OCI-LY7 (cell line): ENCODE data around the gene KCTD3. TPM values are rescaled to one million over a fixed set of nuclear protein-coding genes. Genes with fewer than 3 reads are reported as not detected.

ENCODE experiments used
- BruUV-seq: library from RNA; stranded (reverse); fragments of 400-500 nt; replicated peaks from 2 replicates; lab custom pipeline; 2021; lab: Mats Ljungman, UMichigan
- CTCF ChIA-PET: fragments of 300-600 bp; sonication (Branson Sonifier 250); formaldehyde crosslinking; loops from one replicate; lab custom pipeline; 2022; ENCODE audit warnings: antibody characterized with exemption; ENCODE audit not compliant: unreplicated experiment; lab: Charles Lee
- POLR2A ChIA-PET: fragments of 300-600 bp; sonication (Branson Sonifier 250); formaldehyde crosslinking; loops from one replicate; lab custom pipeline; 2022; ENCODE audit warnings: antibody characterized with exemption; lab: Charles Lee
- DNase-seq: peaks from one replicate; pipeline ENCODE4 v3.0.0-alpha.2; 2015; ENCODE audit warnings: low spot score
- H2AFZ ChIP-seq: fragments of 200-600 bp; sonication (generic), shearing (Covaris generic); 2 replicates; pipeline ENCODE4 v1.6.1; 2014; ENCODE audit warnings: mild to moderate bottlenecking, antibody characterized with exemption, low read length, moderate library complexity
- H3K27ac ChIP-seq: fragments of 200-600 bp; sonication (generic); 2 replicates; pipeline ENCODE4 v1.5.1; 2014; ENCODE audit warnings: mixed run types, low read depth, mild to moderate bottlenecking, moderate library complexity, low read length, inconsistent platforms; ENCODE audit not compliant: poor library complexity, severe bottlenecking
- H3K36me3 ChIP-seq: fragments of 200-600 bp; sonication (generic); 2 replicates; pipeline ENCODE4 v1.6.1; 2014; ENCODE audit warnings: mild to moderate bottlenecking, antibody characterized with exemption, low read length, moderate library complexity, mixed read lengths; ENCODE audit not compliant: insufficient read depth
- H3K4me1 ChIP-seq: fragments of 200-600 bp; sonication (generic); 2 replicates; pipeline ENCODE4 v1.5.1; 2014; ENCODE audit warnings: mild to moderate bottlenecking, low read length; ENCODE audit not compliant: insufficient read depth, poor library complexity, severe bottlenecking
- H3K4me2 ChIP-seq: fragments of 200-600 bp; sonication (generic); 2 replicates; pipeline ENCODE4 v1.6.1; 2014; ENCODE audit warnings: mild to moderate bottlenecking, low read length
- H3K4me3 ChIP-seq: fragments of 200-600 bp; sonication (generic); 2 replicates; pipeline ENCODE4 v1.5.1; 2014; ENCODE audit warnings: mild to moderate bottlenecking, low read depth, low read length; ENCODE audit not compliant: poor library complexity, severe bottlenecking
- H3K79me2 ChIP-seq: fragments of 200-600 bp; sonication (generic); 2 replicates; pipeline ENCODE4 v1.6.1; 2016; ENCODE audit warnings: low read depth, mild to moderate bottlenecking, low read length, moderate library complexity, mixed read lengths; ENCODE audit not compliant: insufficient read depth
- H3K9me2 ChIP-seq: fragments of 200-600 bp; sonication (generic); 2 replicates; pipeline ENCODE4 v1.6.1; 2016; ENCODE audit warnings: mild to moderate bottlenecking, low read length, mixed read lengths; ENCODE audit not compliant: insufficient read depth
- H3K9me3 ChIP-seq: fragments of 200-600 bp; sonication (generic); 2 replicates; pipeline ENCODE4 v1.6.1; 2014; ENCODE audit warnings: mild to moderate bottlenecking, mixed run types, low read length, mixed read lengths
- H4K20me1 ChIP-seq: fragments of 200-600 bp; sonication (generic); 2 replicates; pipeline ENCODE4 v1.6.1; 2014; ENCODE audit warnings: mild to moderate bottlenecking, antibody characterized with exemption, low read length, moderate library complexity, mixed read lengths; ENCODE audit not compliant: insufficient read depth
- EZH2phosphoT487 ChIP-seq: fragments of 200-600 bp; sonication (generic); IDR thresholded peaks from 2 replicates; pipeline ENCODE4 v1.6.1; 2018; ENCODE audit warnings: low read depth, borderline replicate concordance, mild to moderate bottlenecking, mixed run types, antibody characterized with exemption, low read length, moderate library complexity, mixed read lengths
- intact Hi-C: fragments of 100-400 bp; cut with micrococcal nuclease; formaldehyde crosslinking; loops from one replicate; pipeline ENCODE4 v1.10.0; 2022; ENCODE audit not compliant: unreplicated experiment
- total RNA-seq, 2 experiments: library from RNA; depleted of rRNA in 1 of 2; stranded (reverse); fragments of >200 nt in 1 of 2; shearing (Covaris generic) in 1 of 2; gene quantifications; 2 replicates each; pipeline ENCODE4 v1.2.3, GENCODE V29; 2014 to 2022
- TF ChIP-seq, protein P1 (sequence below): fragments of 200-600 bp; sonication (generic); conservative IDR thresholded peaks from 2 replicates; pipeline ENCODE4 v1.5.1; 2014; ENCODE audit warnings: mild to moderate bottlenecking, antibody characterized with exemption, low read length, moderate library complexity, mixed read lengths

KCTD3 gene
- total RNA-seq, 2 experiments from 2014 or later = 0.13 to 3.4 TPM

DNA sequence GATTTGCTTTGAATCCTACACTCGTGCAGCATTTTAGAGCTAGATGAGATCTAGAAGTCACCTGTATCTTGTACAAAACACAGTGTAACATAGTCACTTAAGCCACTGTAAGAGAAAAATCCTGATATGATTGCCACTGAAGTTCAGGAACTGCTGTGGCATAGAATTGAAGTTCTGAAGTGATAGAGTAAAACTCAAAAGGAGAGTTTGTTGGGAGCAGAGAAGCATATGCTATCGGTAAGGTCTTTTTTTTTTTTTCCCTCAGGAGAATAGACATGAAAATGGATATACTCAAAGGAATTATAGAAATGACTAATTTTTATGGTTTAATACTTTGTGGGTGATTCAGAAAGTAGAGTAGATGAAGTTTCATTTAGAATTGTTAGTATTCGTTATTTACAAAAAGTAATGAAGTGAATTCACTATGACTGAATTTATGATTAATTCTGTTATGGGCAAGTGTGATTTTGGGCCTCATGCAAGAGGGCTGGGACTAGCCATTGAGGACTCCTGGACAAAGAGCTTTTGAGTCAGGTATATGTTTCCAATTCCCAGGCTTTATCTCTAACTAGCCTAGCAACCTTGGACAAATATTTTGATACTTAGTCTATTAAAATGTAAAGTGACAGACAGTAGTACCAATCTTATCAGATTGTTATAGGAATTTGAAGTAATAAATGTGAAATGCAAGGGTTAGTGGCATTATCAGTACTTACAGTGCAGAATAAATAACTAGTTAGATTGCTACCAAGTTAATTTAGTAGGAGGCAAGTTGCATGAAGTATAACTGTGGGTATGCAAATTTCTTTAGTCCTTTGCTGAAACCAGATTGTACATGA, 3.1 kb downstream of the KCTD3 start:
- H3K4me2 ChIP-seq = no peak overlapping the region
- TF ChIP-seq EZH2phosphoT487 = no peak
- TF ChIP-seq, protein P1, sequence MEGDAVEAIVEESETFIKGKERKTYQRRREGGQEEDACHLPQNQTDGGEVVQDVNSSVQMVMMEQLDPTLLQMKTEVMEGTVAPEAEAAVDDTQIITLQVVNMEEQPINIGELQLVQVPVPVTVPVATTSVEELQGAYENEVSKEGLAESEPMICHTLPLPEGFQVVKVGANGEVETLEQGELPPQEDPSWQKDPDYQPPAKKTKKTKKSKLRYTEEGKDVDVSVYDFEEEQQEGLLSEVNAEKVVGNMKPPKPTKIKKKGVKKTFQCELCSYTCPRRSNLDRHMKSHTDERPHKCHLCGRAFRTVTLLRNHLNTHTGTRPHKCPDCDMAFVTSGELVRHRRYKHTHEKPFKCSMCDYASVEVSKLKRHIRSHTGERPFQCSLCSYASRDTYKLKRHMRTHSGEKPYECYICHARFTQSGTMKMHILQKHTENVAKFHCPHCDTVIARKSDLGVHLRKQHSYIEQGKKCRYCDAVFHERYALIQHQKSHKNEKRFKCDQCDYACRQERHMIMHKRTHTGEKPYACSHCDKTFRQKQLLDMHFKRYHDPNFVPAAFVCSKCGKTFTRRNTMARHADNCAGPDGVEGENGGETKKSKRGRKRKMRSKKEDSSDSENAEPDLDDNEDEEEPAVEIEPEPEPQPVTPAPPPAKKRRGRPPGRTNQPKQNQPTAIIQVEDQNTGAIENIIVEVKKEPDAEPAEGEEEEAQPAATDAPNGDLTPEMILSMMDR = no peak
- no peak overlapping the region for H2AFZ ChIP-seq
- no peak for DNase-seq
- no peaks in the 10 kb centered on the region for H3K79me2 ChIP-seq
- intact Hi-C loops = no loop called here
- H3K9me3 ChIP-seq = no peaks in the 10 kb centered on the region
- H3K36me3 ChIP-seq = no peaks in the 10 kb centered on the region
- H4K20me1 ChIP-seq = no peaks in the 10 kb centered on the region
- H3K9me2 ChIP-seq = no peaks in the 10 kb centered on the region
- BruUV-seq = no TSS peak
- H3K27ac ChIP-seq = no peak overlapping the region
- H3K4me3 ChIP-seq = no peak overlapping the region
- ChIA-PET CTCF (no interaction called here), POLR2A (interaction anchor here (0.6 to 0.7 kb wide), 3 partner anchors 97 to 1040 kb away, joined by 4 read pairs; no protein-coding TSS in a partner anchor)
- no peaks in the 10 kb centered on the region for H3K4me1 ChIP-seq

DNA sequence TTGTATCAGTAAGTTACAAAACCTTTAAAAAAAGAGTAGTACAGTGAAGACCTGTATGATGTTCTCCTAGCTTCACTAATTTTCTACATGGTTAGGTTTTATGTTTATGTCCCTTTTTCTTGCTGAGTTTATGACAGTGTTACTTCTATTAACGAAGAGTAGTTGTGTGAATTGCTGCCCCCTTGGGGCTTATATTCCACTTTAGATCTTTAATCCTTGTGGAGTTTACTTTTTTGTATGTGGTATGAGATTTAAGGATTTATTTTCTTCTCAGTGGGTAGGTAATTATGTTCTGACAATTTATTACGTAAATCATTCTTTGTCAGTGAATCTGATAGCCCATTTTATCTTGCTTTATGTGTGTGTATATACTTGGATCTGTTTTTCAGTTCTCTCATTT, 14.8 kb downstream of the KCTD3 start:
- intact Hi-C loops = no loop called here
- TF ChIP-seq EZH2phosphoT487 = no peak
- no peak overlapping the region for H3K4me2 ChIP-seq

DNA sequence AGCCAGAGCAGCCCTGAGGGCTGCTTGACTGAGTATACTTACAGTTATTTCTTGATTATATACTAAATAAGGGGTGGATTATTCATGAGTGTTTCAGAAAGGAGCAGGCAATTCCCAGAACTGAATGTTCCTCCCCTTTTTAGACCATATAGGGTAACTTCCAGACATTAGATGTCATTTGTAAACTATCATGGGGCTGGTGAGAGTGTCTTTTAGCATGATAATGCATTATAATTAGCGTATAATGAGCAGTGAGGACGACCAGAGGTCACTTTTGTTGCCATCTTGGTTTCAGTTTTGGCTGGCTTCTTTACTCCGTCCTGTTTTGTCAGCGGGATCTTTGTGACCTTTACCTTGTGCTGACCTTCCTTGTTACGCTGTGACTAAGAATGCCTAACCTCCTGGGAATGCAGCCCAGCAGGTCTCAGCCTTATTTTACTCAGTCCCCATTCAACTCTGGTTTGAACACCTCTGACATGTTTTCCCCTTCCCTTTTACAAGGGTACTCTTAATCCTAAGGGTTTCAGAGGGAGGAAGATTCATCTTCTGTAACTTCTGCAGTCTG, 16.2 kb downstream of the KCTD3 start:
- Histone ChIP-seq H3K4me3 (no peak overlapping the region), H3K4me2 (no peak overlapping the region), H2AFZ (no peak overlapping the region), H3K9me2 (no peaks in the 10 kb centered on the region), H3K79me2 (no peaks in the 10 kb centered on the region), H3K27ac (no peak overlapping the region), H3K4me1 (no peaks in the 10 kb centered on the region), H3K9me3 (0 out of 2 replicates have a peak, but pooled peaks cover 3% of the 10 kb centered on the region), H4K20me1 (no peaks in the 10 kb centered on the region), H3K36me3 (no peaks in the 10 kb centered on the region)
- CTCF ChIA-PET = no interaction called here
- POLR2A ChIA-PET = no interaction called here
- no peak for DNase-seq
- TF ChIP-seq EZH2phosphoT487 = no peak
- TF ChIP-seq, protein P1 = no peak
- no TSS peak for BruUV-seq
- intact Hi-C loops = no loop called here

More for the DNA sequence above, 14.8 kb downstream of the KCTD3 start:
- no peaks in the 10 kb centered on the region for H3K9me2 ChIP-seq
- no peak overlapping the region for H3K4me3 ChIP-seq
- no peak for DNase-seq
- CTCF ChIA-PET = no interaction called here
- H4K20me1 ChIP-seq = no peaks in the 10 kb centered on the region
- no peaks in the 10 kb centered on the region for H3K4me1 ChIP-seq
- 0 out of 2 replicates have a peak, but pooled peaks cover 3% of the 10 kb centered on the region for H3K9me3 ChIP-seq
- no TSS peak for BruUV-seq
- H2AFZ ChIP-seq = no peak overlapping the region
- no peak overlapping the region for H3K27ac ChIP-seq
- POLR2A ChIA-PET = no interaction called here
- no peaks in the 10 kb centered on the region for H3K79me2 ChIP-seq
- H3K36me3 ChIP-seq = no peaks in the 10 kb centered on the region
